Mucosa of descending colon (tissue), 3 donors: Measurements from ENCODE around the gene TMA7B. TPM values are rescaled to one million over a fixed set of nuclear protein-coding genes. Genes with fewer than 3 reads are reported as not detected.

Experiments used
- ATAC-seq: fragments of 200-7000 bp; cut with Tn5 transposase; one replicate; pipeline ENCODE4 v1.9.1; 2020; ENCODE audit warnings: mild to moderate bottlenecking, moderate library complexity
- DNase-seq, 3 donors: peaks; one replicate each; pipeline ENCODE4 v3.0.0-alpha.2; 2020
- H3K36me3 ChIP-seq: fragments of 200-600 bp; one replicate; pipeline ENCODE4 v1.8.0; 2021; ENCODE audit warnings: low read depth, mild to moderate bottlenecking
- H3K4me1 ChIP-seq: fragments of 200-600 bp; one replicate; pipeline ENCODE4 v1.8.0; 2021; ENCODE audit warnings: low read depth, mild to moderate bottlenecking
- H3K4me3 ChIP-seq: fragments of 200-600 bp; one replicate; pipeline ENCODE4 v1.8.0; 2021; ENCODE audit warnings: mild to moderate bottlenecking
- H3K9me3 ChIP-seq: fragments of 200-600 bp; one replicate; pipeline ENCODE4 v1.8.0; 2021; ENCODE audit warnings: mild to moderate bottlenecking
- CTCF ChIP-seq: fragments of 200-600 bp; IDR thresholded peaks from one replicate; pipeline ENCODE4 v1.8.0; 2022; ENCODE audit warnings: antibody characterized with exemption, mild to moderate bottlenecking
- intact Hi-C, 2 donors: fragments of 100-400 bp; cut with DNase I in 1 of 2; cut with micrococcal nuclease in 1 of 2; formaldehyde crosslinking; loops; one replicate each; pipeline versions ENCODE4 v1.11.0 to v1.11.1; 2022; cut with DNase I, micrococcal nuclease
- total RNA-seq, 3 donors: library from RNA; stranded (reverse); fragmentation: NEBNext Ultra II Directional in 2 of 3; extraction: Animal tissue kit (Norgen Biotek cat#: 25700) in 2 of 3; gene quantifications; one replicate each; pipeline versions ENCODE4 v1.2.1 to v1.2.4, GENCODE V29; 2021 to 2023
- donor health status: DM: no; HTN: no; CAD: no; lungs with moderate emphysema.
- donor health status: DM: no; HTN: no; CAD: no.
- donor health status: DM: no; HTN: yes; CAD: no.

Gene TMA7B
- total RNA-seq, 3 donors from 2014 or later: 0.22 to 0.51 (median 0.23) TPM

GRCh38 chr22:39927544-39927943, 32.7 kb upstream of the TMA7B start:
- H3K9me3 ChIP-seq: no peaks in the 10 kb centered on the region
- DNase-seq: no peak
- H3K4me1 ChIP-seq: peaks cover 13% of the 10 kb centered on the region
- intact Hi-C loops: no loop called here
- TF ChIP-seq CTCF: no peak
- H3K36me3 ChIP-seq: no peaks in the 10 kb centered on the region
- H3K4me3 ChIP-seq: no peak overlapping the region
- no peak for ATAC-seq

GRCh38 chr22:39928536-39929520, 31.4 kb upstream of the TMA7B start:
- DNase-seq (no peak), ATAC-seq (peak; percentile 43)
- TF ChIP-seq CTCF: no peak
- no peaks in the 10 kb centered on the region for H3K36me3 ChIP-seq
- intact Hi-C loops: no loop called here
- H3K4me1 ChIP-seq: peaks cover 13% of the 10 kb centered on the region
- no peaks in the 10 kb centered on the region for H3K9me3 ChIP-seq
- H3K4me3 ChIP-seq: no peak overlapping the region

- no peaks in the 10 kb centered on the region for H3K9me3 ChIP-seq
- peaks cover 11% of the 10 kb centered on the region for H3K4me1 ChIP-seq
- H3K4me3 ChIP-seq: no peak overlapping the region
- H3K36me3 ChIP-seq: no peaks in the 10 kb centered on the region
- TF ChIP-seq CTCF: no peak
- DNase-seq (no peak), ATAC-seq (no peak)
- intact Hi-C loops: no loop called here
These were observed 28.9 kb upstream of the TMA7B start for GRCh38 chr22:39931251-39931650.

GRCh38 chr22:39932166-39932565, 28.0 kb upstream of the TMA7B start:
- intact Hi-C loops: no loop called here

GRCh38 chr22:39932918-39933649, 27.1 kb upstream of the TMA7B start:
- intact Hi-C loops: no loop called here
- DNase-seq: peak in 2 of 3 donors; percentile 50 to 57

More at GRCh38 chr22:39932166-39932565, 28.0 kb upstream of the TMA7B start:
- Histone ChIP-seq H3K4me3 (no peak overlapping the region), H3K36me3 (no peaks in the 10 kb centered on the region), H3K9me3 (no peaks in the 10 kb centered on the region), H3K4me1 (peaks cover 5% of the 10 kb centered on the region)
- DNase-seq (no peak), ATAC-seq (no peak)
- no peak for TF ChIP-seq CTCF

More at GRCh38 chr22:39932918-39933649, 27.1 kb upstream of the TMA7B start:
- peak; percentile 73 for ATAC-seq
- Histone ChIP-seq H3K9me3 (no peaks in the 10 kb centered on the region), H3K36me3 (no peaks in the 10 kb centered on the region), H3K4me3 (no peak overlapping the region), H3K4me1 (peaks cover 5% of the 10 kb centered on the region)
- peak; percentile 48 for TF ChIP-seq CTCF
